Measurements from ENCODE around the gene ENOX1. TPM values are rescaled to one million over a fixed set of nuclear protein-coding genes. Genes with fewer than 3 reads are reported as not detected.
"Not testable (repeated sequence)": the region's sequence is repeated elsewhere in the genome, so short reads cannot be mapped to it uniquely, and the experiment has no call there.

The ENOX1 gene
- total RNA-seq, 1 experiment from 2014 or later = 11.9 TPM

GRCh38 chr13:43363156-43363953 is 423.4 kb downstream of the ENOX1 start:
- no peaks in the 10 kb centered on the region for H3K36me3 ChIP-seq
- H3K27ac ChIP-seq = no peak overlapping the region
- H3K4me1 ChIP-seq = peaks cover 15% of the 10 kb centered on the region; the same call in 1 of the 2 replicates
- H3K27me3 ChIP-seq = no peaks in the 10 kb centered on the region
- H3K9me3 ChIP-seq (replicated peaks) = no peaks in the 10 kb centered on the region
- no peak for DNase-seq
- H3K4me3 ChIP-seq = no peak overlapping the region

GRCh38 chr13:43362556-43362955 is 424.2 kb downstream of the ENOX1 start:
- Histone ChIP-seq H3K27ac (no peak overlapping the region), H3K36me3 (no peaks in the 10 kb centered on the region), H3K9me3 (replicated peaks) (no peaks in the 10 kb centered on the region), H3K4me1 (peaks cover 8% of the 10 kb centered on the region; the same call in 1 of the 2 replicates), H3K4me3 (no peak overlapping the region), H3K27me3 (no peaks in the 10 kb centered on the region)
- no peak for DNase-seq

GRCh38 chr13:43360892-43361610 is 425.7 kb downstream of the ENOX1 start:
- Histone ChIP-seq H3K9me3 (replicated peaks) (no peaks in the 10 kb centered on the region), H3K27ac (no peak overlapping the region), H3K4me3 (no peak overlapping the region), H3K4me1 (no peaks in the 10 kb centered on the region), H3K27me3 (no peaks in the 10 kb centered on the region), H3K36me3 (no peaks in the 10 kb centered on the region)
- peak in 1 of 2 experiments; percentile 41 for DNase-seq

- H3K9me3 ChIP-seq (replicated peaks) = no peaks in the 10 kb centered on the region
- H3K4me3 ChIP-seq = no peak overlapping the region
- H3K27me3 ChIP-seq = no peaks in the 10 kb centered on the region
- DNase-seq = no peak
- H3K27ac ChIP-seq = no peak overlapping the region
- no peaks in the 10 kb centered on the region for H3K36me3 ChIP-seq
- no peaks in the 10 kb centered on the region for H3K4me1 ChIP-seq
Measured at GRCh38 chr13:43360171-43360570, 426.6 kb downstream of the ENOX1 start.

- DNase-seq = no peak
- no peaks in the 10 kb centered on the region for H3K9me3 ChIP-seq (replicated peaks)
- no peaks in the 10 kb centered on the region for H3K27me3 ChIP-seq
- H3K4me3 ChIP-seq = no peak overlapping the region
- H3K4me1 ChIP-seq = no peaks in the 10 kb centered on the region
- H3K36me3 ChIP-seq = no peaks in the 10 kb centered on the region
- H3K27ac ChIP-seq = no peak overlapping the region
Measured at GRCh38 chr13:43359536-43359935, 427.2 kb downstream of the ENOX1 start.

GRCh38 chr13:43357564-43357963 is 429.2 kb downstream of the ENOX1 start:
- H3K9me3 ChIP-seq (replicated peaks) = no peaks in the 10 kb centered on the region
- H3K27ac ChIP-seq = no peak overlapping the region
- no peaks in the 10 kb centered on the region for H3K4me1 ChIP-seq
- H3K36me3 ChIP-seq = no peaks in the 10 kb centered on the region
- H3K27me3 ChIP-seq = no peaks in the 10 kb centered on the region
- DNase-seq = no peak
- H3K4me3 ChIP-seq = no peak overlapping the region

- Histone ChIP-seq H3K4me3 (no peak overlapping the region), H3K9me3 (replicated peaks) (no peaks in the 10 kb centered on the region), H3K4me1 (no peaks in the 10 kb centered on the region), H3K27ac (no peak overlapping the region), H3K36me3 (no peaks in the 10 kb centered on the region), H3K27me3 (no peaks in the 10 kb centered on the region)
- DNase-seq = no peak
Measured at GRCh38 chr13:43356567-43356966, 430.2 kb downstream of the ENOX1 start.

GRCh38 chr13:43355774-43356173 is 431.0 kb downstream of the ENOX1 start:
- Histone ChIP-seq H3K36me3 (no peaks in the 10 kb centered on the region), H3K9me3 (replicated peaks) (no peaks in the 10 kb centered on the region), H3K4me3 (no peak overlapping the region), H3K27ac (no peak overlapping the region), H3K4me1 (no peaks in the 10 kb centered on the region), H3K27me3 (no peaks in the 10 kb centered on the region)
- no peak for DNase-seq

GRCh38 chr13:43354153-43354945 is 432.4 kb downstream of the ENOX1 start:
- DNase-seq = no peak
- no peak overlapping the region for H3K4me3 ChIP-seq
- H3K27me3 ChIP-seq = no peaks in the 10 kb centered on the region
- no peaks in the 10 kb centered on the region; the same call in 1 of the 2 replicates for H3K4me1 ChIP-seq
- no peaks in the 10 kb centered on the region for H3K36me3 ChIP-seq
- H3K27ac ChIP-seq = no peak overlapping the region
- H3K9me3 ChIP-seq (replicated peaks) = no peaks in the 10 kb centered on the region

- no peaks in the 10 kb centered on the region for H3K36me3 ChIP-seq
- peaks cover 5% of the 10 kb centered on the region for H3K4me1 ChIP-seq
- H3K27me3 ChIP-seq = no peaks in the 10 kb centered on the region
- DNase-seq = no peak
- H3K27ac ChIP-seq = no peak overlapping the region
- H3K9me3 ChIP-seq (replicated peaks) = no peaks in the 10 kb centered on the region
- no peak overlapping the region for H3K4me3 ChIP-seq
Measured at GRCh38 chr13:43353631-43354030, 433.1 kb downstream of the ENOX1 start.

GRCh38 chr13:43351612-43352011 is 435.2 kb downstream of the ENOX1 start:
- H3K27me3 ChIP-seq; H3K4me3 ChIP-seq; H3K9me3 ChIP-seq (replicated peaks); H3K27ac ChIP-seq; H3K36me3 ChIP-seq; DNase-seq: not testable (repeated sequence)
- H3K4me1 ChIP-seq = peaks cover 25% of the 10 kb centered on the region

GRCh38 chr13:43348397-43348796 is 438.4 kb downstream of the ENOX1 start:
- Histone ChIP-seq H3K4me1 (peaks cover 31% of the 10 kb centered on the region), H3K27me3 (no peaks in the 10 kb centered on the region), H3K27ac (peak overlapping the region; percentile 80), H3K36me3 (no peaks in the 10 kb centered on the region), H3K4me3 (no peak overlapping the region), H3K9me3 (replicated peaks) (no peaks in the 10 kb centered on the region)
- DNase-seq = peak; percentile 26 to 64

GRCh38 chr13:43347877-43348276 is 438.9 kb downstream of the ENOX1 start:
- Histone ChIP-seq H3K27me3 (no peaks in the 10 kb centered on the region), H3K9me3 (replicated peaks) (no peaks in the 10 kb centered on the region), H3K36me3 (0 out of 2 replicates have a peak, but pooled peaks cover 2% of the 10 kb centered on the region), H3K4me1 (peaks cover 31% of the 10 kb centered on the region), H3K4me3 (no peak overlapping the region), H3K27ac (peak overlapping the region; percentile 80)
- DNase-seq = peak; percentile 40 to 59

- Histone ChIP-seq H3K27me3 (no peaks in the 10 kb centered on the region), H3K4me3 (no peak overlapping the region), H3K4me1 (peaks cover 31% of the 10 kb centered on the region), H3K27ac (no peak overlapping the region; the same call in 1 of the 2 replicates), H3K36me3 (0 out of 2 replicates have a peak, but pooled peaks cover 4% of the 10 kb centered on the region), H3K9me3 (replicated peaks) (no peaks in the 10 kb centered on the region)
- peak in 1 of 2 experiments; percentile 19 for DNase-seq
Measured at GRCh38 chr13:43346427-43346826, 440.3 kb downstream of the ENOX1 start.

- H3K27me3 ChIP-seq = no peaks in the 10 kb centered on the region
- no peak overlapping the region for H3K4me3 ChIP-seq
- H3K27ac ChIP-seq = no peak overlapping the region
- H3K36me3 ChIP-seq = 0 out of 2 replicates have a peak, but pooled peaks cover 4% of the 10 kb centered on the region
- H3K9me3 ChIP-seq (replicated peaks) = no peaks in the 10 kb centered on the region
- peaks cover 27% of the 10 kb centered on the region for H3K4me1 ChIP-seq
- DNase-seq = no peak
Measured at GRCh38 chr13:43343645-43344044, 443.1 kb downstream of the ENOX1 start.
